Measurements from ENCODE around the gene PALLD. TPM values are rescaled to one million over a fixed set of nuclear protein-coding genes. Genes with fewer than 3 reads are reported as not detected.

PALLD gene
- total RNA-seq, 1 donor from 2014 or later: 93.5 TPM

DNA sequence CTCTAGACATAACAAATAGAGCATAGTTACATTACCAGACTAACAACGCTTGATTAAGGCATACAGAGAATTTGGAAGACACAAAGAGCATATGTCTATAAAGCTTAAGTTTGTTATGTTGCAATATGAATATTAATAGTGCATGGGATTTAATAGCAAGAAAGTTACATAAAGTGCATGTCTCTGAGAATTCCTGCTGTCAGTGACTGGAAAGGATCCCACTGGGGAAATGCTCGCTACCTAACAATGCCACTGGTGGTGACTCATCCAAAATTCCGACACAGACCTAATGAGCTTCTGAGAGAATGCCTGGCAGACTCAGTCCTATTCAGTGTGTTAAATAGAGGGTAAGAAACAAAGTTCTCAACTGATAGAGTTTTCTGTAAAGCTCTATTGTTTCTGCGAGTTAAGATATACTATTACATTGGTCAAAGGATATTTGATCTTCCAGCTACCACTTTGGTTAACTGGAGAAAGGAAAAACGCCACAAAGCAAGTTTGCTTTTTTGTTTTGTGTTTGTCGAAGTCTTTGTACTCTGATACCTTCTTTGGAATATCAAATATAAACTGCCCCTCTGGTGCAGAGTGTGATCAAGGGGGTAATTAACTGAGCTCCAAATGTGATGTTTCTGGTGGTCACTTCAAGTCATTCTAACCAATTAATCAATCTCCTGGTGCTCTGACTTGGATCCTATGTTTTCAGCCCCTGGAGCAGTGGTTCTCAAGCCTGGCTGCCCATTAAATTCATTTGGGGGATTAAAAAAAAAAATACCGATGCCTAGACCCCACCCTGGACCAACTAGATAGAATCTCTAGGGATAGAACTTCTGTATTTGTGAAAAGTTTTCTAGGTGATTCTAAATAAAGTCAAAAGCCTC is 107.9 kb downstream of the PALLD start:
- DNase-seq (ENCODE audit: extremely low spot score, unreplicated experiment): no peak
- no peak overlapping the region for H3K27ac Mint-ChIP-seq
- TF ChIP-seq, protein P1, sequence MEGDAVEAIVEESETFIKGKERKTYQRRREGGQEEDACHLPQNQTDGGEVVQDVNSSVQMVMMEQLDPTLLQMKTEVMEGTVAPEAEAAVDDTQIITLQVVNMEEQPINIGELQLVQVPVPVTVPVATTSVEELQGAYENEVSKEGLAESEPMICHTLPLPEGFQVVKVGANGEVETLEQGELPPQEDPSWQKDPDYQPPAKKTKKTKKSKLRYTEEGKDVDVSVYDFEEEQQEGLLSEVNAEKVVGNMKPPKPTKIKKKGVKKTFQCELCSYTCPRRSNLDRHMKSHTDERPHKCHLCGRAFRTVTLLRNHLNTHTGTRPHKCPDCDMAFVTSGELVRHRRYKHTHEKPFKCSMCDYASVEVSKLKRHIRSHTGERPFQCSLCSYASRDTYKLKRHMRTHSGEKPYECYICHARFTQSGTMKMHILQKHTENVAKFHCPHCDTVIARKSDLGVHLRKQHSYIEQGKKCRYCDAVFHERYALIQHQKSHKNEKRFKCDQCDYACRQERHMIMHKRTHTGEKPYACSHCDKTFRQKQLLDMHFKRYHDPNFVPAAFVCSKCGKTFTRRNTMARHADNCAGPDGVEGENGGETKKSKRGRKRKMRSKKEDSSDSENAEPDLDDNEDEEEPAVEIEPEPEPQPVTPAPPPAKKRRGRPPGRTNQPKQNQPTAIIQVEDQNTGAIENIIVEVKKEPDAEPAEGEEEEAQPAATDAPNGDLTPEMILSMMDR (conservative IDR thresholded peaks at IDR 0.05): no peak
- peaks cover 3% of the 10 kb centered on the region for H3K9me3 Mint-ChIP-seq
- H3K4me1 Mint-ChIP-seq (ENCODE audit: unreplicated experiment): peaks cover 26% of the 10 kb centered on the region
- H3K27me3 Mint-ChIP-seq: peaks cover 7% of the 10 kb centered on the region
- H3K36me3 Mint-ChIP-seq: no peaks in the 10 kb centered on the region
- H3K4me3 Mint-ChIP-seq: no peak overlapping the region

DNA sequence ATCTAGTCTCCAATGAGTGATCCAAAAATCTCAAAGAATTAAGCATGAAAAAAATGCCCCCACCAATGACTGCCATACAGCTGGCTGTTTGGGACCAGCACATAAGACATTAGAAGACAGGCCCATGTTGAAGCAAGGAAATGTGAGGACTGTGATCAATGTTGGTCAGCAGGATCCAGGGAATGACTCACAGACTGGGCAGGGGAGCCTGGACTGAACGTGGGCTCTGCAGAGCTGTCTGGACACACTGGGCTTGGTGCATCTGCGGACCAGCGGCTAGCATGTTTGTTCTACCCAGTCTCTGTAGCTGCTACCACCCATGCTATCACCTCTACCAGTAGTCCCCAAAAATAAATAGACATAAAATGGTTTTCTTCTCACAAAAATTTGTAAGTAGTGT is 108.6 kb downstream of the PALLD start:
- Mint-ChIP-seq H3K9me3 (peaks cover 3% of the 10 kb centered on the region), H3K4me3 (no peak overlapping the region), H3K36me3 (no peaks in the 10 kb centered on the region), H3K27me3 (peaks cover 7% of the 10 kb centered on the region), H3K4me1 (ENCODE audit: unreplicated experiment) (peaks cover 26% of the 10 kb centered on the region), H3K27ac (no peak overlapping the region)
- TF ChIP-seq, protein P1 (conservative IDR thresholded peaks at IDR 0.05): no peak
- DNase-seq (ENCODE audit: extremely low spot score, unreplicated experiment): no peak

DNA sequence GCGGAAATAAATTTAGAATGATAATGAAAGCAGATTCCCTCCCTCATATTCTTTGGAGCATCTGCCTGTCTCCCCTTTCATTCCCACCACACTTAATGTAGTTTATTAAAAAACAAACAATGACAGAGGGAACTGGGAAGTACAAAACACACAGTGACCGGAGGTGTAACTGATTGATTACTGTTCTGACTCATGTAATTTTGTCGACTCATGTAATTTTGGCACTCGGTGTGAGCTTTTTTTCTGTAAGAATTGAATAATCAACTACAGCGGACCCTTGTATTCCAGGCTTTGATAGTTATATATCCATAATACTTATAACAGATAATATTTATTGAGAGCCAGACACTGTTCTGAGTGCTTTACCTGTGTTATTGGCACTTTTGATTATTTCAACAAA is 110.4 kb downstream of the PALLD start:
- Mint-ChIP-seq H3K4me3 (no peak overlapping the region), H3K27me3 (peaks cover 3% of the 10 kb centered on the region), H3K4me1 (ENCODE audit: unreplicated experiment) (peaks cover 28% of the 10 kb centered on the region), H3K27ac (no peak overlapping the region), H3K9me3 (peaks cover 3% of the 10 kb centered on the region), H3K36me3 (no peaks in the 10 kb centered on the region)
- TF ChIP-seq, protein P1 (conservative IDR thresholded peaks at IDR 0.05): no peak
- no peak for DNase-seq (ENCODE audit: extremely low spot score, unreplicated experiment)

DNA sequence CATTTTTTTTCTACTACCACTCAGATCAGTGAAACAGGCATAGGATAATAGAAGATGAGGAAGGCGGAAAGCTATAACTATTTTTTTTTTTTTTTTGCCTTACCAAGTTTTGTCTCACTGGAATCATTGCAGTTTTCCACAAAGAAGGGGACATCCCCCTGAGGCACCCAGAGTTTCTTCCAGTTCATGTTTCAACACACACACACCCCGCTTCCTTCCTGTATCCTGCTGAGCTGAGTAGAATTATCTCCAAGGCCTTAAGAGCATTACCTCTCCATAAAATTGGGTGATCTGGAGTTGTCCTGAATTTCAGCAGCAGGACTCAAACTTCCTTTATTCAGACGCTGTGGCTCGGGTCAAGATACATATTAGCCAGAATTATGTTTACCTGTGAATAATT is 111.9 kb downstream of the PALLD start:
- no peak for DNase-seq (ENCODE audit: extremely low spot score, unreplicated experiment)
- Mint-ChIP-seq H3K9me3 (peaks cover 3% of the 10 kb centered on the region), H3K4me1 (ENCODE audit: unreplicated experiment) (peaks cover 28% of the 10 kb centered on the region), H3K27me3 (peaks cover 7% of the 10 kb centered on the region), H3K4me3 (no peak overlapping the region), H3K36me3 (no peaks in the 10 kb centered on the region), H3K27ac (no peak overlapping the region)
- TF ChIP-seq, protein P1 (conservative IDR thresholded peaks at IDR 0.05): no peak

DNA sequence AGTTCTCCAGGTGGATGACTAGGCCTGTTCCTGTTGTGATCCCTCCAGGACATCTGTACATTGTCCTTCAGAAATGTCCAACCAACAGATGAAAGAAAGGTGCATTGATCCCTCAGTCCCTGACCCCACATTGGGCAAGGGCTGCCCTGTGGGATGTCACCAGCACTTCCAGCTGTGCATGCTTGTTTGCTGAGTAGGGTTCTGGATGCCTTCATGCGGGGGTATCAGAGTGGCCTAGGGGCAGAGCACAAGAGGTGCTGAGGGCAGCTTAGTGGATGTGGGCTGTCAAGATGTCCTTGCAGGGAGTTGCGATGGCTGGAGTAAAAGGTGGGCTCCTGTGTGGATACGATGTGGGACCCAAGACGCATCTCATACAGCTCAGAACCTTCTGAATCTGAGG is 112.5 kb downstream of the PALLD start:
- TF ChIP-seq, protein P1 (conservative IDR thresholded peaks at IDR 0.05): no peak
- Mint-ChIP-seq H3K9me3 (peaks cover 3% of the 10 kb centered on the region), H3K36me3 (no peaks in the 10 kb centered on the region), H3K4me3 (no peak overlapping the region), H3K27ac (no peak overlapping the region), H3K4me1 (ENCODE audit: unreplicated experiment) (peaks cover 23% of the 10 kb centered on the region), H3K27me3 (peaks cover 7% of the 10 kb centered on the region)
- no peak for DNase-seq (ENCODE audit: extremely low spot score, unreplicated experiment)

All from type B pancreatic cell (in vitro differentiated cells).